Fibroblast of peridontal ligament (primary cell): ENCODE results near the gene HEG1.

Source experiments
- DNase-seq: peaks from one replicate; pipeline ENCODE4 v3.0.0-alpha.2; 2010; ENCODE audit errors: extremely low read depth

The HEG1 gene

DNA sequence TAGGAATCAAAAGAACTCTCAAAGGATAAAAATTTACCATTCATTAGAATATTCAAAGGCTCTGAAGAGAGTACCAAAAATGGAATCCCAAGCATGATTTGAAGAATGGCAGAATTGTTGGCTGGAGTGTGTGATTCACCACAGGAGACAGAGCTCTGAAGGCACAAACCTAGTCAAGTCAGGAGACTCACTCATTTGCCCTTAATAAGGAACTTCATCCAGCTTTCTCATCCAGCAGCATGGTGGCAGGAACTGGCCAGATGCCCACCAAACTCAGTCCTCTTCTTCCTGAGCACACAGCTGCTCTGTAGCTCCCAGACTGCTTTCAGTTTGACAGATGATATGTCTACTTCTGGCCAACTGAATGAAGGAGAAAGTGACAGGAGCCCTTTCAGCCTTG, 16.5 kb upstream of the HEG1 start:
- DNase-seq, result no peak

DNA sequence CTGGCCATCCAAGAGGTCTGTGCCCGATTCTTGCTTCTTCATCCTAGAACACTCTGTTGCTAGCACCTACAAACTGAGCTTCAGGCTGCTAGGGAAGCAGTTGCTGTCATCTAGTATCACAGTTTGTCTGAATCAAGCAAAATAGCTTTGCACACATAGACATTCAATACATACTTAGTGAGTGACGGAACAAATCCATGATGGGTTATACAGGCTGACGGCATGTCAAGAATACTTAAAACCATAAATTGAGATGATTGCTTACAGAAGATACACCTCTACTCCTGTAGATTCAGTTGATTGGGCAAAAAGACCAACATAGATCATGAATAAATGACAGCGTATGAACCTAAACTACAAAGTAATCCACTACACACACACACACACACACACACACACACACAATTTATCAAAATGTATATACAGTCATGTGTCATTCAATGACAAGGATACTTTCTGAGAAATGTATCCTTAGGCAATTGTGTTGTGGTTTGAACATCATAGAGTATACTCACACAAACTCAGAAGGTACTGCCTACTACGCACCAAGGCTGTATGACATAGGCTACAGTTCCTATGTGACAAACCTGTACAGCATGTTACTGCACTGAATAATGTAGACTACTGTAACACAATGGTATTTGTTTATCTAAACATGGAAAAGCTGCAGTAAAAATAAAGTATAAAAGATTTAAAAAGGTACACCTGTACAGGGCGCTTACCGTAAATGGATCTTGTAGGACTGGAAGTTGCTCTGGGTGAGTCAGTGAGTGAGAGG, 14.4 kb upstream of the HEG1 start:
- no peak for DNase-seq

DNA sequence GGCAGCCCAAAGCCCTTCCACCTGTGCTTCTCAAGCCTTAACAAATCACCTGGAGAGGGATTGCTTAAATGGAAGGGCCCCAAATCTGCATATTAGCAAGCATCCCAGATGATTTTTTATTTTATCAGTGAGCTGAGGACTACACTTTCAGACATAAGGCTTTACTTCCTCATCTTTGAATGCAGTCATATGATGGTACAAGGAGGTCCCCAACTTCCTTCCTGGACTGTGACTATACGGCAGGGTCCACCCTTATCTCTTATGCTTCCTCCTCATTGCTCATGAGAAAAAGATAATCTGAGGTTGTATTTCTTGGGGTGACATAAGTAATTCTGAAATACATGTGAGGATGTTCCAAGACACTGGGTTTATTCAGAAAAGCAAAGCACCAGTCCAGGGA, 13.7 kb upstream of the HEG1 start:
- no peak for DNase-seq

DNA sequence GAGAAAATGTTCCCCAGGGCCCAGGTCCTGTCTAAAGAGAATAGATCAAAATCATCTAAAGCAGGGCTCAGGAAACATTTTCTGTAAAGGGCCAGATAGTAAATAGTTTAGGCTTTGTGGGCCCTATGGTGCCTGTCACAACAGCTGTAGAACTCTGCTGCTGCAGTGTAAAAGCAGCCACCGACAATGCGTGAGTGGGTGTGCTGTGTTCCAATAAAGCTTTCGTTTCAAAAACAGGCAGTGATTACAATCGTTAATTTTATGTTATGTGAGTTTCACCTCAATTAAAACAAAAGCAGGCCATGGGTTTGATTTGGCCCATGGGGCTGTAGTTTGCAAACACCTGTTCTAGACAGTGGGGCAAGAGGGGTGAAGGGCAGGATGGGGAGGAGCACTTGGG, 12.5 kb upstream of the HEG1 start:
- no peak for DNase-seq

DNA sequence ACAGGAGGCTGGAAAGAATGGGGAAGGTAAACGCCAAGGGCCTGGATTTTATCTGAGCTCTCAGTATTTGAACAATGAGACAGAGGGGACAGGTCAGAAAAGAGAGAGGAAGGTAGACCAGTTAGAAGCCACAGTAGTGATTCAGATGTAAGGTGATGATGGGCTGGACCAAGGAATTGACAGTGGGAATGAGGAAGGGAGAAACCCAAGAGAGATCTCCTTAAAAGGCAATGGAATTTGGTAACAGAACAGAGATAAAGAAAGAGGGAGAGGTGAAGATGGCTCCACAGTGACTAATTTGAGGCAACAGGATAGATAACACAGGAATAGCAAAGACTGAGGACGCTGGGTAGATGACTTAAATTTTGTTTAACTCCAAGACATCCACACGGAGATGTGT, 11.4 kb upstream of the HEG1 start:
- DNase-seq, result no peak

DNA sequence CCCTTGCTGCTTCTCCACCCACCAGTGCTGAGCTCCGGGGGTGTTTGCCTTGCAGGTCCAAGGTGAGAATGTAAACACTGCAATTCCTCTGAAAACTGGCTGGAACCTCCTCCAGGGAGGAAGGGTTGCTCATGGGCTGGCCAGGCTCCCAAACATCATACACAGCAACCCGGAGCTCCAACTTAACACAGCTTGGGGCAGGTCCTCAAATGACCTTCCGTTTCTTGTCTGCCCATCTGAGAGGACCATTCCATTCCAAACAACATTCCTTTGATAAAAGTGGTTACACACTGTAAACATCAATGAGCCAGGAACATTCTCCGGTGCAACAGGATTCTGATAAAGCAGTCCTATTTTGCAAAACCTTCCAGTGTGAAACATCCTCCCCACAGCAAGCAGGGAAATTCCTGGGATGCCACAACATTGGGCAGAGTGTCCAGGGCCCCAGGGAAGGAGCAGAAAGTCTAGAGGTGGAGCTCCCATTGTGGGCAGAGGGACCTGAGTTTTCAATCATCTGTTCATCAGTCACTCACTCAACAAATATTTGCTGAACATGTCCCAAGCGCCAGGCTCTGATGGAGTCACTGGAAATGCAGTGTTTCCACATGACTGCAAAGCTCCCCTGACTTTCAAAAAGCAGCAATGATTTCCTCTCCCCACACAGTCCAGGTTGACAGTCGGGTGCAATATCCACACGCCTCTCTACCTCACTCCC, 7.3 kb upstream of the HEG1 start:
- DNase-seq, result peak; percentile 91

DNA sequence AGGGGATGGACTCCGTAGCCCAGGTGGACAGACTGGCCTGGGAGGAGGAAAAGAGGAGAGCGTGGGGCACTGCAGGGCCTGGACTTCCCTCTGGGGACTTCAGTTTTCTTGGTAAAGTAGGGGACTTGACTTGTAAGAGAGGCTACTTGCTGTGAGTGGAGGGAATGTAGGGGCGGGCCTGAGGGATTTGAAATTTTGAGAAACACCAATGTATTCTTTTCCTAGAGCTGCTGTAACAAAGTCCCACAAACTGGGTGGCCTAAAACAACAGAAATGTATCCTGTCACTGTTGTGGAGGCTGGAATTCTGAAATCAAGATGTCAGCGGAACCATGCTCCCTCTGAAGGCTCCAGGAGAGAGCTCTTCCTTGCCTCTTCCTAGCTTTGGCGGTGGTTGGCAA, 5.8 kb upstream of the HEG1 start:
- no peak for DNase-seq

DNA sequence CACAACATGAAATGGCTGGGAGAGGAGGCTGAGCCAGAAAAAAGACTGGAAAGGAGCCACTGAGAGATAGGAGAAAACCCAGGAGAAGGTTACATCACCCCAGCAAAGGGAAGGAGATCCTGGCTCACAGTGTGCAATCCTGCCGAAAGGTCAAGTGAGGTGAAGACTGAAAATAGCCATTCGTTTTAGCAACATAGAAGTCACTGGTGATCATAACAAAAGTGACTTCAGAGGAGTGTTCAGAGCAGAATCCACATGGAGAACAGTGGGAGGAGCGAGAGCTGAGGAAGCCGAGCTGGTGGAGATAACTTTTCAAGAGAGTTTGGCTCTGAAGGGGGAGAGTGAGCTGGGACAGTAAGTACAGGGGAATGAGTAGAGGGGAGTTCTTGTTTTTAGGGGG, 5.4 kb upstream of the HEG1 start:
- peak; percentile 77 for DNase-seq

DNA sequence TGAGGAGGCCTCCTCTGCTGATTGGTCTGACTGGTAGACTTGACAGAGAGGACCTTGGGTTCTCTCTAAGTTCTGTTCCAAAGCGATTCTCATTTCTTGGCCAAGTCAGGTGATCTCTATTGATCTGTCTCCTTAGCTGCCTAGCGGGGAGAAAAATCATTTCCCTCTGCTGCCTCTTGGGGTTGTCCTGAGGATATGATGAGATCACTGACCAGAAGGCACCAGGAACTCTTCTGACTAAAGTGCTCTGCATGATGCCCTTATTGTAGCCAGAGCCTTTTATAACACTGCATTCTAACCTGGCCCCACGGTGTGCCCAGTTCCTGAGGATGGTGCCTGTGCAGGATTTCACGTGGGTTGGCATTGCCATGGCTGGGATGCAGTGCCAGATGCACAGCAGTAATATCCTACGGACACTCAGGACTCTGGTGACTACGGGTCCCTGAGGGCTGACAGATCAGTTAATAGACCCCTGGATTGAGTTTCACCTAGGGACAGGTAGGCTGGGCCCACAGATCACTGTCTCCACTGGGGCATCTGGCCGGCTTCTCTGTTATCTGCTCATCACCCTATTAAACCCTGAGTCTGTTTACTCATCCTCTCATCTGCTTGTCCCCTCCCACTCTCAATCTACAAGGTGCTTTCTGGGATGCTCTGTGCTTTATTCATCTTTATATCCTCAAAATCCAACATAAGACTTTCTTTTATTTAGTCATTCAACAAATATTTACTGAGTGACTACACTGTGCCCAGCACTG, 3.9 kb upstream of the HEG1 start:
- DNase-seq, result no peak

DNA sequence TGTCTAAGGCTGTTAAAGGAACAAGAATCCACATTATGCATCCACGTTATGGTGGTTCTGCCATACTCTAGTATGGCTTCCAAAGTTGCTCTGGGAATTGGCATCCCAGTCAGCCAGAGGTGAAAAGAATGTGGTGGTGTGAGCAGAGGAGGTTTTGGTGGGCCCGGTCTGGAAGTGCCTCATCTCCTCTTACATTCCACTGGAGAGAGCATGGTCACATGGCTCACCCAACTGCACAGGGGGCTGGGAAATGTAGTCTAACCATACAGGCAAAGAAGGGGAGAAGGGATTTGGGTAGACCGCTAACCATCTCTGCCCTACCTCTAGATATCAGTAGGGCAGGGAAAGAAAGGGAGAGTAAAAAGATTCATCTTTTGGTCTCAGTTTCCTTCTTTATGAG, 3.2 kb upstream of the HEG1 start:
- no peak for DNase-seq

DNA sequence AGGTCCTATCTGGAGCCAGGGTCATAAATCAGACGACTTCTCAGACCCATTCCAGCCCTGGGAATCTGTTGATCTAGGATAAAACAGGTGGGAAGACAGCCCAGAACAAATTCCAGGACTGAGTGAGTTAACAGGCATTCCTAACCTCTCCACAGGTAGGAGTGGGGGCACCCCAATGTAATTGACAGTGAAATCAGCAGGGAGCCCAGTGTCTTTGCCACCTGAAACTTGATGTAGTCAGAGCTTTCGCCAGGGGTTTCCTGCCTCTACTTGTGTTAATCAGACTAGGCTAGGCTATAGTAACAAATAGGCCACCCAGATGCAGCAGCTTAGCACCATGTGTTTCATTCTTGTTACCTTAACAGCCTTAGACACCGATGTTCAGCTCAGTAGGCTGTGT, 2.7 kb upstream of the HEG1 start:
- no peak for DNase-seq

DNA sequence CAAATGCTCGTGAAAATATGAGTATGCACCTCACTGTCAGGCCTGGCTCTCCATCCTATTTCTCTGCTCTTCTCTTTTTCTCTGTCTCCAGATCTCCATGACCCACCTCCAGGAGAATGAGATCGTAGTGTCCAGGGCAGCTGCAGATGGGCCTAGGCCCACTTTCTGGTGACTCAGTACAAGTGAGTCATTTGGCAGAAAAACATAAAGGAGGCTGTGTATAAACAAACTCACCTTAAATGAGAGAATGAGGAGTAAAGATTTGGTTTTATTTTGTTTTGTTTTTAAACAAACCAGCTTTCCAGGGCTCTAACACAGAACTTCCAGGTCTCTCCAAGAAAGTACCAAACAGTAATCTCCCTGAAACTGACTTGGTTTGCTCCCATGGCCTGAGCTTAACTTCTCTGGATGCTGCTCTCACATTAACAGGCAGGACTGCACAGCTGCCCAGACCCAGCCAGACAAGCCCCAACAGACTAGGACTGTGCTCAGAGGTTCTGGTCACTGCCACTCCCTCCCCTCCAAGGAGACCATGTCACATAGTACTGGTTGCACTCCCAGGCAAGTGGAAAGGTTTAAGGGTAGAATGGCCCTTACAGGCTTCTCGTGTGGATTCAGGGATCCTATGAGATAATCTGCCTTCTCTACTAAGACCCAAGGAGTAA, 1.5 kb upstream of the HEG1 start:
- DNase-seq, result peak; percentile 52

DNA sequence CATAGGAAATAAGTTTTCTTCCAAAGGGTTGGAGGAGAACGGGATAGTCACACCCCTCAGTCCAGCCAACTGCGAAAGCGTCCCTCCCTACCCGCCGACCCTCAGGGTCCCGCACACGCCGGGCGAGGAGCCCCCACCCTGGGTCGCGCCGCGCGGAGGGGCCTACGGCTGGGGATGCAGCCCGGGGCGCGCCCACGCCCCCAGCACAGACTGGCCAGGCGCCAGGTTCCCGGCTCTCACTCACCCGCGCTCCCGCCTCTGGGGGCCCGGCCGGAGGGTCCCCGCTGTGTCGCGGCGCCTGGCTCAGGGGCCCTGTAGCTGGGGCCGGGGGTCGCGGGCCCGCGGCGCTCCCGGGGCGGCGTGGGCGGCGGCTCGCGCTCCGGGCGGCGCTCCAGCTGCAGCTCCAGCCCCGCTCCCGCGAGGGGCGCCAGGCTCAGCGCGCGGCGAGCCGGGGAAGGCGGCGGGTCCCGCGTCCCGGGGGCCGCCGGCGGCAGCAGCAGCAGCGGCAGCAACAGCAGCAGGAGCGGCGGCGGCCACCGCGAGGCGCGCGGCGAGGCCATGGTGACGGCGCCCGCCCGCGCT, 375 bp downstream of the HEG1 start:
- no peak for DNase-seq

DNA sequence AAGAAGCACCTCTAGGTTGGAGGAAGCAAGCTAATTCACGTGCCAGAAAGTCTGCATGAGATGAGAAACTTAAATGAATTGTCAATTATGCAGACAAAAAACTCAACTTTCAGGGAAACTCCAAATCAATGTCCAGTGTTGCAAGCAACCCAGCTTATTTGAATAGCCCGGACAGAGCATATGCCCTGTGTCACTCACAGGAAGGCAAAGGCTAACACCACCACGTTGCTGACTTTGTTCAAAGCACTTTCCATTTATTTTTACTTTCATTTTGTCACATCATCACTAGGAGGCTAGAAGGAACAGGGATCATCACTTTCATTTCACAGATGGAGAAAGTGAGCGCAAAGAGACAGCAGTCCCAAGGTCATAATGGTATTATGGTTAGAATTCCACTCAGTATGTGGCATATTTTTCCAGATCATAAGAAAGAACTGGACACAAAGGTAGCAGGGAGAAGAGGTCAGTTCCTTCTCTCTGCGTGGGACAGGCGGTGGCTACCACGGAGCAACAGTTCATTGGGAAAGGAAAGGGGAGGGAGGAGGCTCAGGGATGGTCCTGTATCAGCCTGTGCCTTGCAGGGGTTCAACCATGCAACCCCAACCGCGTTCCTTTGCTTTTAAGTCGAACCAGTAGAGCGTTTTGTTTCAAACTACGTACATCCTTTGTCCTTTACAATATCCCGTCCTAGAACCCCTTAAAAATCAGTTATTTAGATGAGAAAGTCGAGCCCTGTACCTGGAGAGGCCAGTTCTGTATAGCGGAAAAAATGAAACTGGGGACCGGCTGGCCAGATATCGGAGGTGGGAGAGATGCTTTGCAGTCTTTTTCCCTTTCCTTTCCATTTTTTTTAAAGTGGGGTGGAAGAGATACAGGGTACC, 1.1 kb downstream of the HEG1 start:
- DNase-seq, result peak; percentile 79

DNA sequence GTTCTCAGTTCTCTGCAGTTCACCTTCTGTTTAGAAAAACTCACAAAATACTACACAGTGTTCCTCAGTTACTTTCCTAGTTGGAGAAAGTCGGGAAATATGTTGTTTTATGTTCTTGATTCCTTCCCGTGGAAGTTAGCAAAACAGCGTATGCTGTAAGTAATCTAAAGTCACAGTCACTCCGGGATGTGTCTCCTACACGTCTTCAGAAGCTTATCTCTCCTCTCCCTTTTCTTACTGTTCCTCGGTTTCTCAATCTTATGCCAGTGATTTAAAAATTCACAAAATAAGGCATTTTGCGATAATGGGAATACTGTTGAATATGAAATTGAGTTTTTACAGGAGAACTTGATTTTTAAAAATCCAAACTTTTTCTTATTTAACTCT, 1.7 kb downstream of the HEG1 start:
- DNase-seq, result no peak

DNA sequence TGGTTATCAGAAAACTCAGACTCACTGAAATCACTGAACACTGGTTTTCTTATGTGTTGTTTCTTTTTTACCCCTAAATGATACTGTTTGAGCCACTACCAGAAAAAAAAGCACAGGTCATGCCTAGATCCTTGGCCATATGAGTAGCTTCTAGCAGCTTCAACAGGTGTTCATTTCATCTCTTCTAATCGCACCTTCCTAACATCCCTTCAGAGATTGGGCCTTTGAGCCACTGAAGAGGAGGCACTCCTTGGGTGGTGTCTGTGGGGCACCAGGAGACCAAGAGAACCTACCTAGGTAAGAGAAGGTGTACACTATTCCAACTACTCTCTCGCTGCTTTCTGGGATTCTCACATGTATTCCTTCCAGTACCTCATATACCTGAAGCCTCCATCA, 2.5 kb downstream of the HEG1 start:
- DNase-seq, result no peak

DNA sequence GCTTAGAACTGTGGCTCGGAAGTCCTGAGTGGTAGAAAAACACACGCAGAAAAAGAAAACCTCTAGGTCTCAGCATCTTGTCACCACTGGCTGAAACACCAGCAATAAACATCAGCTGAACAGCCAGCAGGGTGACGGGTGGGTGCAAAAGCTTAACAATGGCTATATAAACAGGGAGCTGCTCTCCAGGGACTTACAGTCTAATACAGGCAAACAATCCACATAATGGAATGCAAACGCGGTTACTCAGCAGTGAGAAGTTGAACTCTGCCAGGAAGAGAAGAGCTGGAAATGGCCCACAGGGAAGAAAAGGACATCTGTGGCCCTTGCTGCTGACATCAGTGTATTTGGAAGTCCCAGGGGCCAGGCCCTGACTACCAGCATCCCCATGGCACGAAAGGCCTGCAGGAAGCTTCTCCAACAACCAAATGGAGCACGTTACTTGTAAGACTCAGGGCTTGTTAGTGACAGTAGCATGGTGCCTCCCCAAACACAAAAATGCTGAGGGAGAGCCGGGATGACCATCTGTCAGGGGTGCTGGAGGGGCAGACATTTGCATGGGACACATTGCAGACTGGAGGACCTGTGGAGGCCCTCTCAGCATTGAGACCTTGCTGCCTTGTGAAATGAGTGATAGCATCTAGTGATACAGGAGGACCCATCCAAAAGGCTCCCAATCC, 3.0 kb downstream of the HEG1 start:
- peak; percentile 86 for DNase-seq

DNA sequence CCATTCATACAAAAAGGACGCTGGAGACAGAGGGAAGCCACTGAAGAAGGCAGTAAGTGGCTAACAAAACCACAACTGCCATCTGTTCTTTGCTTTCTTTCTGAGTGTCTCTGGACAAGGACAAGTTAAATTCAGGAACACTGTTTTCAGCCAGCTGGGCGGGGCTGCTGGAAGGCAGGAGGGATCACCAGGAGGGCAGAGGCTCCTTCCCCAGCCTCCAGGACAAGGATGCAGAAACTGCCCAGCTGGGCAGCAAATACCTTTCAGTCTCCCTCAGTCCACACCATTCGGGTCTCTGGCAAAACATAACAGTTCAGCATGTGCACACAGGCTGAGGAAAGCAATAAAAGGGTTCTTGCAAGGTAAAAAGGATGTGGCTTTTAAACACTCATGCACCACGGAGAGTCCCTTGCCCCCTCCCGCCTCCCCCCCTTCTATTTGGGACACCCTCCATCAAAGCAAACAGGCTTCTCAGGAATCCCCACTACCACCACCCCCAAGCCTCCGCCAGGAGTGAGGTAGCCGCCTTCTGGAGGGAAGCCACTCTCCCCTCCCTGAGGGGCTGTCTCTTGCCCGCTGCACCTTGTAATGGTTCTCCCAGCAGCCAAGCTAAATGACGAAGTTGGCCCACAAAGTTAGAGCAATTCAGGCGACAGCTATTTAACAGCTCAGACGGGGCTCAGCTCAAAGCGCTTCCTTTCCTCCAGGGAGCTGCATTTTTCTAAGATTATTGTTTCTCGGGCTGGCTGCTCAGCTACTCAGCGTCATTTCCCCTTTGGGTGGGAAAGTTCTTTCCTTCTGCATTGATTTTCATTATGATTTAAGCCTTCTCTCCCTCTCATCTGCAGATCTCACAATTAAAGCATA, 3.8 kb downstream of the HEG1 start:
- peak; percentile 89 for DNase-seq

DNA sequence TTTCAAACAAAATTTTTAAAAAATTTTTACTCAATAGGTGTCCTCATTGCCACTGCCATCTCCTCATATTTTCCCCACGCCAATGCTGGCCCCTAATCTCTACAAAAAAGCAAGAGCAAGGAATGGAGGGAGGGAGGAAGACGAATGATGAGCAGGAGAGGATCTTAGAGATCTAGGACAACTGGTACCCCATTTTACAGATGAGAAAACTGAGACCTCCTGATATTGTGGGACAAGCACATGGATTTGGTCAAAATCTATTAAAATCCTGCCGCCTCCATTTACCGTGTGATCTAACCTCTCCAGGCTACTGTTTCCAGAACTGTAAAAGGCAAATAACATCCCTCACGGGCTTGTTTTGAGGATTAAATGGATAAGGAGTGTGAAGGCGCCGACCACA, 4.6 kb downstream of the HEG1 start:
- DNase-seq, result no peak
